CD4-positive, alpha-beta T cell (primary cell): ENCODE data around the gene GOLGA5. TPM values are rescaled to one million over a fixed set of nuclear protein-coding genes. Genes with fewer than 3 reads are reported as not detected.
A peak's percentile ranks its signal among the peaks of the same experiment; 100 is the strongest.

Source experiments
- ATAC-seq: fragments of 200-7000 bp; cut with Tn5 transposase; one replicate; pipeline ENCODE4 v1.10.0; 2022; ENCODE audit warnings: mild to moderate bottlenecking; ENCODE audit not compliant: poor library complexity
- CTCF ChIA-PET: fragments of 350-600 bp; sonication (Branson Sonifier 250); formaldehyde crosslinking; loops from one replicate; lab custom pipeline; 2021; ENCODE audit warnings: antibody characterized with exemption, inconsistent platforms; lab: Charles Lee
- POLR2A ChIA-PET: fragments of 350-600 bp; sonication (Branson Sonifier 250); formaldehyde crosslinking; loops from one replicate; lab custom pipeline; 2021; ENCODE audit warnings: antibody characterized with exemption, inconsistent platforms; lab: Charles Lee
- DNase-seq, 14 experiments: peaks; one replicate each; pipeline ENCODE4 v3.0.0-alpha.2; 2013 to 2020; ENCODE audit warnings: mixed read lengths in 2 of 14
- H3K27ac ChIP-seq, 2 donors: one replicate each; pipeline versions ENCODE4 v1.5.1 to v1.7.0; 2013; ENCODE audit warnings: low read length in 2 of 2, low read depth in 1 of 2, mild to moderate bottlenecking in 1 of 2
- H3K27me3 ChIP-seq, 2 experiments: 1 replicate in 1 of 2; 2 replicates in 1 of 2; pipeline versions ENCODE4 v1.6.1 to v1.7.0; 2013; ENCODE audit warnings: low read length in 2 of 2, control low read depth in 1 of 2, mild to moderate bottlenecking in 1 of 2, moderate library complexity in 1 of 2; ENCODE audit not compliant: insufficient read depth in 2 of 2, control insufficient read depth in 1 of 2
- H3K36me3 ChIP-seq: one replicate; pipeline ENCODE4 v1.6.1; 2013; ENCODE audit warnings: low read length, control low read depth; ENCODE audit not compliant: insufficient read depth
- H3K4me1 ChIP-seq: one replicate; pipeline ENCODE4 v1.6.1; 2013; ENCODE audit warnings: low read length, control low read depth; ENCODE audit not compliant: insufficient read depth
- H3K4me3 ChIP-seq: one replicate; pipeline ENCODE4 v1.5.1; 2013; ENCODE audit warnings: mild to moderate bottlenecking, low read length, moderate library complexity
- H3K9me3 ChIP-seq, 2 experiments: 1 replicate in 1 of 2; 2 replicates in 1 of 2; pipeline versions ENCODE4 v1.6.1 to v1.7.0; 2013; ENCODE audit warnings: low read length in 2 of 2, mild to moderate bottlenecking in 2 of 2, control low read depth in 1 of 2, moderate library complexity in 1 of 2; ENCODE audit not compliant: control insufficient read depth in 1 of 2, insufficient read depth in 1 of 2
- H3K27ac Mint-ChIP-seq: one replicate; pipeline ENCODE4 v1.8.0; 2020; ENCODE audit warnings: mixed read lengths
- H3K27me3 Mint-ChIP-seq: one replicate; pipeline ENCODE4 v1.8.0; 2021; ENCODE audit warnings: mixed read lengths
- H3K36me3 Mint-ChIP-seq: one replicate; pipeline ENCODE4 v1.8.0; 2021; ENCODE audit warnings: low read depth, mixed read lengths
- H3K4me1 Mint-ChIP-seq: one replicate; pipeline ENCODE4 v1.8.0; 2021; ENCODE audit warnings: low read depth, mixed read lengths
- H3K4me3 Mint-ChIP-seq: one replicate; pipeline ENCODE4 v1.8.0; 2020; ENCODE audit warnings: mild to moderate bottlenecking, mixed read lengths
- H3K9me3 Mint-ChIP-seq: one replicate; pipeline ENCODE4 v1.8.0; 2020; ENCODE audit warnings: mixed read lengths
- CTCF ChIP-seq: fragments of 200-600 bp; IDR thresholded peaks from one replicate; pipeline ENCODE4 v1.8.0; 2022; ENCODE audit warnings: antibody characterized with exemption, mild to moderate bottlenecking
- intact Hi-C, 2 experiments: fragments of 100-400 bp; cut with DNase I in 1 of 2; cut with micrococcal nuclease in 1 of 2; formaldehyde crosslinking; loops; one replicate each; pipeline versions ENCODE4 v1.15.1 to v1.9.0; 2023 to 2025; cut with DNase I, micrococcal nuclease
- total RNA-seq, 174 experiments: library from RNA in 2 of 174; stranded (reverse) in 2 of 174; gene quantifications; one replicate each; pipeline ENCODE4 v1.2.3 and lab custom pipeline; 2021 to 2026

GOLGA5 gene
- total RNA-seq, 2 experiments from 2014 or later = 5.2 to 6.8 TPM

GRCh38 chr14:92794961-92795360, 856 bp downstream of the GOLGA5 start:
- Histone ChIP-seq H3K4me3 (peak overlapping the region; percentile 81), H3K27ac (peak overlapping the region; percentile 59 to 77), H3K36me3 (peaks cover 23% of the 10 kb centered on the region), H3K9me3 (peaks cover 0 to 8% of the 10 kb centered on the region in 2 experiments), H3K27me3 (no peaks in the 10 kb centered on the region), H3K4me1 (peaks cover 31% of the 10 kb centered on the region)
- Mint-ChIP-seq H3K27ac (peak overlapping the region; percentile 80), H3K4me1 (peaks cover 49% of the 10 kb centered on the region), H3K27me3 (no peaks in the 10 kb centered on the region), H3K9me3 (no peaks in the 10 kb centered on the region), H3K36me3 (peaks cover 37% of the 10 kb centered on the region), H3K4me3 (peak overlapping the region; percentile 95)
- no peak for TF ChIP-seq CTCF
- ATAC-seq = no peak
- DNase-seq = no peak
- ChIA-PET CTCF (interaction anchor here (0.6 to 1.3 kb wide), 2 partner anchors 662 to 688 kb away, joined by 3 read pairs; partner anchors contain the start of gene ATXN3), POLR2A (interaction anchor here (1.4 kb wide), 1 partner anchor 673 kb away, joined by 5 read pairs; the partner anchor contains the start of genes CPSF2 and NDUFB1)
- intact Hi-C loops = loop anchor here (1.0 to 10.0 kb wide), 8 partner anchors 45 to 1283 kb away; partner anchors contain the start of genes ATXN3 (in 1 of the 2), BTBD7 (in 1 of the 2), GON7 (in 1 of the 2) and ITPK1 (in 1 of the 2)

GRCh38 chr14:92797935-92798653, 4.0 kb downstream of the GOLGA5 start:
- Mint-ChIP-seq H3K27me3 (no peaks in the 10 kb centered on the region), H3K9me3 (no peaks in the 10 kb centered on the region), H3K4me1 (peaks cover 77% of the 10 kb centered on the region), H3K27ac (peak overlapping the region; percentile 62), H3K36me3 (peaks cover 63% of the 10 kb centered on the region), H3K4me3 (peak overlapping the region; percentile 62)
- Histone ChIP-seq H3K4me3 (no peak overlapping the region), H3K27me3 (no peaks in the 10 kb centered on the region), H3K4me1 (peaks cover 36% of the 10 kb centered on the region), H3K36me3 (peaks cover 32% of the 10 kb centered on the region), H3K27ac (no peak overlapping the region), H3K9me3 (no peaks in the 10 kb centered on the region)
- no peak for DNase-seq
- intact Hi-C loops = loop anchor here in 1 of 2 experiments (10.0 kb wide), 1 partner anchor 963 kb away; no protein-coding TSS in a partner anchor
- no peak for ATAC-seq
- CTCF ChIA-PET = interaction anchor here (0.7 to 1.2 kb wide), 2 partner anchors 10 to 691 kb away, joined by 3 to 4 read pairs; partner anchors contain the start of gene ATXN3
- POLR2A ChIA-PET = no interaction called here
- TF ChIP-seq CTCF = no peak

GRCh38 chr14:92798811-92799210, 4.7 kb downstream of the GOLGA5 start:
- ChIA-PET CTCF (no interaction called here), POLR2A (interaction anchor here (0.6 kb wide), 1 partner anchor 1739 kb away, joined by 4 read pairs; no protein-coding TSS in a partner anchor)
- Histone ChIP-seq H3K4me3 (no peak overlapping the region), H3K36me3 (peaks cover 38% of the 10 kb centered on the region), H3K9me3 (no peaks in the 10 kb centered on the region), H3K27me3 (no peaks in the 10 kb centered on the region), H3K4me1 (peaks cover 32% of the 10 kb centered on the region), H3K27ac (no peak overlapping the region)
- no peak for TF ChIP-seq CTCF
- intact Hi-C loops = loop anchor here in 1 of 2 experiments (10.0 kb wide), 1 partner anchor 964 kb away; no protein-coding TSS in a partner anchor
- Mint-ChIP-seq H3K27ac (no peak overlapping the region), H3K9me3 (no peaks in the 10 kb centered on the region), H3K4me3 (no peak overlapping the region), H3K4me1 (peaks cover 77% of the 10 kb centered on the region), H3K27me3 (no peaks in the 10 kb centered on the region), H3K36me3 (peaks cover 70% of the 10 kb centered on the region)
- ATAC-seq = no peak
- DNase-seq = no peak
